Stomach (tissue), 19 donors: ENCODE results near the gene IFI6. TPM values are rescaled to one million over a fixed set of nuclear protein-coding genes. Genes with fewer than 3 reads are reported as not detected.
A peak's percentile ranks its signal among the peaks of the same experiment; 100 is the strongest.

ENCODE experiments used
- DNase-seq, 2 donors: peaks; one replicate each; pipeline versions ENCODE4 v3.0.0 to v3.0.0-alpha.2; 2013 to 2019
- H3K27ac ChIP-seq, 5 donors: fragments of 200-600 bp in 4 of 5; sonication (generic) in 4 of 5; one replicate each; pipeline ENCODE4 v1.5.1; 2013 to 2019; ENCODE audit warnings: mild to moderate bottlenecking in 1 of 5, moderate library complexity in 1 of 5
- H3K27me3 ChIP-seq, 3 donors: fragments of 200-600 bp; sonication (generic); one replicate each; pipeline ENCODE4 v1.5.1; 2017 to 2019; ENCODE audit warnings: mixed run types in 1 of 3
- H3K36me3 ChIP-seq, 4 donors: fragments of 200-600 bp; sonication (generic); 1 replicate in 3 of 4; 2 replicates in 1 of 4; pipeline ENCODE4 v1.5.1; 2016 to 2019
- H3K4me1 ChIP-seq, 4 donors: fragments of 200-600 bp; sonication (generic); one replicate each; pipeline ENCODE4 v1.5.1; 2016 to 2019
- H3K4me3 ChIP-seq, 4 donors: fragments of 200-600 bp; sonication (generic) in 3 of 4; one replicate each; pipeline ENCODE4 v1.5.1; 2016 to 2019; ENCODE audit warnings: mild to moderate bottlenecking in 1 of 4
- H3K9me3 ChIP-seq, 4 donors: fragments of 200-600 bp; sonication (generic); one replicate each; pipeline ENCODE4 v1.5.1; 2016 to 2019
- EP300 ChIP-seq: sonication (generic); formaldehyde crosslinking; IDR thresholded peaks from one replicate; pipeline ENCODE4 v1.6.1; 2017; ENCODE audit warnings: antibody characterized with exemption
- POLR2A ChIP-seq, 4 donors: fragments of 450-650 bp; IDR thresholded peaks; one replicate each; pipeline ENCODE4 v1.6.1; 2016; ENCODE audit warnings: antibody characterized with exemption in 4 of 4, control low read depth in 2 of 4, mild to moderate bottlenecking in 1 of 4, moderate library complexity in 1 of 4
- POLR2AphosphoS5 ChIP-seq, 3 donors: sonication (generic); formaldehyde crosslinking; IDR thresholded peaks; one replicate each; pipeline ENCODE4 v1.6.1; 2016; ENCODE audit warnings: antibody characterized with exemption in 3 of 3
- WGBS, 5 donors: extraction: QIAGEN DNeasy Blood & Tissue Kit in 3 of 5; methylation state at CpG; one replicate each; pipeline versions ENCODE4 v1.1.5 to v1.1.7; 2013 to 2018; 5-methylcytosine and 5-hydroxymethylcytosine counted together
- intact Hi-C: fragments of 100-400 bp; cut with DNase I; formaldehyde crosslinking; loops from one replicate; pipeline ENCODE4 v1.15.1; 2023; ENCODE audit warnings: low total_unique reads
- long read RNA-seq, 10 donors: transcript quantifications; one replicate each; lab custom pipeline, GENCODE V29; 2026
- polyA plus RNA-seq, 3 donors: library from polyadenylated mRNA; stranded (reverse); fragments of 200-250 nt; gene quantifications; one replicate each; pipeline ENCODE4 v1.2.3, GENCODE V29; 2013
- total RNA-seq, 5 donors: library from RNA; depleted of rRNA; stranded (reverse); fragments of >200 nt; gene quantifications; one replicate each; pipeline versions ENCODE4 v1.1.0 to v1.2.3, GENCODE V29; 2014 to 2016
- TF ChIP-seq, protein P1 (sequence below), 7 experiments: fragments of 450-650 bp in 4 of 7; fragments of 200-600 bp in 3 of 7; sonication (generic) in 3 of 7; IDR thresholded peaks; one replicate each; pipeline ENCODE4 v1.5.1; 2016 to 2019; ENCODE audit warnings: antibody characterized with exemption in 7 of 7, control low read depth in 2 of 7, mild to moderate bottlenecking in 1 of 7
- donor health status: healthy with polysubstance abuse.
- donor health status: Bipolar disorder and iron deficiency.
- donor health status: healthy.

Gene IFI6, protein sequence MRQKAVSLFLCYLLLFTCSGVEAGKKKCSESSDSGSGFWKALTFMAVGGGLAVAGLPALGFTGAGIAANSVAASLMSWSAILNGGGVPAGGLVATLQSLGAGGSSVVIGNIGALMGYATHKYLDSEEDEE
- 10 to 100 TPM in 3 of 5 donors, 1 to 10 TPM in 1, not detected in 1; 6.1 to 65.2 (median 34.3) TPM for total RNA-seq
- 10 to 100 TPM; 13.4 to 95.2 (median 40.0) TPM for polyA plus RNA-seq
- long read RNA-seq, donor 1, transcript IFI6-202 (5 exons, 841 nt), result major isoform, 14 of 69 reads
- long read RNA-seq, donor 1, partial matches to known transcripts, result 51 of 69 reads
- long read RNA-seq, donor 1, other reads (novel, unspliced or antisense), result 0 of 69 reads
- long read RNA-seq, donor 2, transcript IFI6-202 (5 exons, 841 nt), result major isoform, 16 of 63 reads
- long read RNA-seq, donor 2, partial matches to known transcripts, result 43 of 63 reads
- long read RNA-seq, donor 2, other reads (novel, unspliced or antisense), result 0 of 63 reads
- long read RNA-seq, donor 3, partial matches to known transcripts, result 28 of 33 reads
- long read RNA-seq, donor 3, other reads (novel, unspliced or antisense), result 0 of 33 reads
- long read RNA-seq, donor 4, partial matches to known transcripts, result 0 of 1 reads
- long read RNA-seq, donor 4, other reads (novel, unspliced or antisense), result 0 of 1 reads
- long read RNA-seq, donor 5, transcript IFI6-202 (5 exons, 841 nt), result major isoform, 28 of 31 reads
- long read RNA-seq, donor 5, partial matches to known transcripts, result 0 of 31 reads
- long read RNA-seq, donor 5, other reads (novel, unspliced or antisense), result 0 of 31 reads
- long read RNA-seq, donor 6, result 0 reads
- long read RNA-seq, donor 7, transcript IFI6-202 (5 exons, 841 nt), result major isoform, 34 of 37 reads
- long read RNA-seq, donor 7, partial matches to known transcripts, result 0 of 37 reads
- long read RNA-seq, donor 7, other reads (novel, unspliced or antisense), result 0 of 37 reads
- long read RNA-seq, donor 8, transcript IFI6-202 (5 exons, 841 nt), result major isoform, 26 of 29 reads
- long read RNA-seq, donor 8, partial matches to known transcripts, result 0 of 29 reads
- long read RNA-seq, donor 8, other reads (novel, unspliced or antisense), result 0 of 29 reads
- long read RNA-seq, donor 9, transcript IFI6-202 (5 exons, 841 nt), result major isoform, 16 of 18 reads
- long read RNA-seq, donor 9, partial matches to known transcripts, result 0 of 18 reads
- long read RNA-seq, donor 9, other reads (novel, unspliced or antisense), result 0 of 18 reads
- long read RNA-seq, donor 10, transcript IFI6-202 (5 exons, 841 nt), result major isoform, 9 of 21 reads
- long read RNA-seq, donor 10, partial matches to known transcripts, result 12 of 21 reads
- long read RNA-seq, donor 10, other reads (novel, unspliced or antisense), result 0 of 21 reads

DNA sequence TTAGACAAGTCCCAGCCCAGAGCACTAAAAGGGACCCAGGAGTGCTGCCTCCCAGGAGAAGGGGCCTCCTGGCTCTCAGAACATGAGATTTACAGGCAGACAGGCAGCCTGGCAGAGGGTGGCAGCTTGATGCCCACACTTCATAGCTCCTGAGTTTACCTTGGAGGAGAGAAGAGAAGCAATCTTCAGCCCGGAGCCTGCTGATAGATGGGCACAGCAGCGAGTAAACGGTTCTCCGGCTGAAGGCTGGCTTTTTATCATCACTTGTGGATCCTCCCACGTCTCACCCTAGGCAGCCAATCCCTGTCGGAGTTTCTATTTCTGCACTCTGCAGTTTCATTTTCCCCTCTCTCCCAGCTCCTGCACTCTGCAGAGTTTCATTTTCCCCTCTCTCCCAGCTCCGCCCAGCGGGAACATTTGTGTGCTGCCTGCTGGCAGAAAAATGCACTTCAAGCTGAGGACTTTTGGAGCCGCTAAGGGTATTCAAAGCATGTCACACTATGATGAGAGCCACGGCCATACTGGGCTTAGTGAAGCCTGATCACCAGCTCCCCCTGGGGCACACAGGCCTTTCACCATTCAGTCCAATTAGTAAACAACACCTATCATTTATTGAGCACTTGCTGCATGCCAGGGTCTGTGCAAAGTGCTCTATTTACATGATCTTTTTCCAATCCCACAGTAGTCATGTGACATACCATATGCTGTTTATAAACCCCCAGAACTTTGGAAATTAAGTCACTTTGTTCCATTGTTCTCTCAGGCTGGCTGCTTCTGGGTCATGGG, at the start of gene IFI6:
IFI6 (minus strand) TSS at position 229 of the 786 bp plus-strand sequence. CDS start 2,878 bp downstream, outside the sequence.
- no peaks in the 10 kb centered on the region for H3K9me3 ChIP-seq
- peak within 1 kb of the TSS; percentile 78 to 94 (median 87) for H3K27ac ChIP-seq
- TF ChIP-seq EP300, result no peak
- TF ChIP-seq POLR2AphosphoS5 (IDR thresholded peaks at IDR 0.05), result peak; percentile 55 to 80 (median 76)
- TF ChIP-seq POLR2A (IDR thresholded peaks at IDR 0.05), result no peak
- TF ChIP-seq, protein P1, sequence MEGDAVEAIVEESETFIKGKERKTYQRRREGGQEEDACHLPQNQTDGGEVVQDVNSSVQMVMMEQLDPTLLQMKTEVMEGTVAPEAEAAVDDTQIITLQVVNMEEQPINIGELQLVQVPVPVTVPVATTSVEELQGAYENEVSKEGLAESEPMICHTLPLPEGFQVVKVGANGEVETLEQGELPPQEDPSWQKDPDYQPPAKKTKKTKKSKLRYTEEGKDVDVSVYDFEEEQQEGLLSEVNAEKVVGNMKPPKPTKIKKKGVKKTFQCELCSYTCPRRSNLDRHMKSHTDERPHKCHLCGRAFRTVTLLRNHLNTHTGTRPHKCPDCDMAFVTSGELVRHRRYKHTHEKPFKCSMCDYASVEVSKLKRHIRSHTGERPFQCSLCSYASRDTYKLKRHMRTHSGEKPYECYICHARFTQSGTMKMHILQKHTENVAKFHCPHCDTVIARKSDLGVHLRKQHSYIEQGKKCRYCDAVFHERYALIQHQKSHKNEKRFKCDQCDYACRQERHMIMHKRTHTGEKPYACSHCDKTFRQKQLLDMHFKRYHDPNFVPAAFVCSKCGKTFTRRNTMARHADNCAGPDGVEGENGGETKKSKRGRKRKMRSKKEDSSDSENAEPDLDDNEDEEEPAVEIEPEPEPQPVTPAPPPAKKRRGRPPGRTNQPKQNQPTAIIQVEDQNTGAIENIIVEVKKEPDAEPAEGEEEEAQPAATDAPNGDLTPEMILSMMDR (IDR thresholded peaks at IDR 0.05), result peak in 5 of 7 experiments; percentile 30 to 62 (median 54)
- H3K27me3 ChIP-seq, result no peaks in the 10 kb centered on the region
- peaks cover 0 to 6% (median 0%) of the 10 kb centered on the region in 4 donors for H3K36me3 ChIP-seq
- DNase-seq, result peak; percentile 87 to 97
- peaks cover 19 to 43% (median 34%) of the 10 kb centered on the region in 4 donors for H3K4me1 ChIP-seq
- intact Hi-C loops, result no loop called here
- 0 to 1% (median 0%) methylated on average over 10 of the region's 10 CpGs for WGBS, 5 donors
- H3K4me3 ChIP-seq, result peak within 1 kb of the TSS; percentile 48 to 61 (median 54)

DNA sequence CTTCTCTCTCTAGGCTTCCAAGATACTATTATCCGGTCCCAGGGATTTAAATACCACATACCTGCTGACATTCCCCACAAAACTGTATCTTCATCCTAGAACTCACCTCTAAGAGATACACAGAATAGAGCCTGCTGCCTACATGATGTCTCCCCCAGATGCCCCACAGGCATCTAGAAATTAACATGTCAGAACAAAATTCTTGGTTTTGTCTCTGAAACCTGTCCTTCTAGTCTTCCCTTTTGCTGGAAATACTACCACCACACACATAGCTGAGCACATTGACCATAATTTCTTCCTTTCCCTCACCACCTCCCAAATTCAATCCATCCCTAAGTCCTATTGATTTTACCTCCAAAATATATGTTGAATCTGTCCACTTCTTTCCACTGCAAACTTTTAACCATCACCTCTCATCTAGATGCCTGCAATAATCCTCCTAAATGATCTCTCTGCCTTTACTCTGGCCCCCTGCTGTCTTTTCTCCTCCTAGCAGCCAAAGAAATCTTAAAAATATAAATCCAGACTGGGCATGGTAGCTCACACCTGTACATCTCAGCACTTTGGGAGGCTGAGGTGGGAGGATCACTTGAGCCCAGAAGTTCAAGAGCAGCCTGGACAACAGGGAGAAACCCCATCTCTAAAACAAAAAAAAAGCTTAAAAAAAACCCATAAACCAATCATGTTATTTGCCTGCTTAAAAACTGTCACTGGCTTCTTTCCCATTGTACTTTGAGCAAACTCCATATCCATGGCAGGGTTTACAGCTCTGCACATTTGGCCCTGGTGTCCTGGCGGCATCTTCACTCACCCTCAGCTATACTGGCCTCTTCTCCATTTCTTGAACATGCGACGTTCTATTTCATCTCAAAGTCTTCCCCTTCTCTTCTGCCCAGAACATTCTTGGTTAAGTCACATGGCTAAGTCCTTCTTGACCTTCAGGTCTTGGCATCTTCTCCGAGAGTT, 47.6 kb upstream of the IFI6 start:
- no peak for TF ChIP-seq POLR2A (IDR thresholded peaks at IDR 0.05)
- no peak for TF ChIP-seq POLR2AphosphoS5 (IDR thresholded peaks at IDR 0.05)
- TF ChIP-seq, protein P1 (IDR thresholded peaks at IDR 0.05), result no peak
- no peak for TF ChIP-seq EP300
- Histone ChIP-seq H3K27me3 (no peaks in the 10 kb centered on the region), H3K9me3 (no peaks in the 10 kb centered on the region), H3K4me1 (peaks cover 0 to 6% (median under 1%) of the 10 kb centered on the region in 4 donors), H3K4me3 (no peak overlapping the region), H3K27ac (no peak overlapping the region), H3K36me3 (no peaks in the 10 kb centered on the region)
- intact Hi-C loops, result loop anchor here (10.0 kb wide), 1 partner anchor 55 kb away; no protein-coding TSS in a partner anchor
- WGBS, 5 donors, result 51 to 73% (median 67%) methylated on average over 5 of the region's 5 CpGs
- no peak for DNase-seq

DNA sequence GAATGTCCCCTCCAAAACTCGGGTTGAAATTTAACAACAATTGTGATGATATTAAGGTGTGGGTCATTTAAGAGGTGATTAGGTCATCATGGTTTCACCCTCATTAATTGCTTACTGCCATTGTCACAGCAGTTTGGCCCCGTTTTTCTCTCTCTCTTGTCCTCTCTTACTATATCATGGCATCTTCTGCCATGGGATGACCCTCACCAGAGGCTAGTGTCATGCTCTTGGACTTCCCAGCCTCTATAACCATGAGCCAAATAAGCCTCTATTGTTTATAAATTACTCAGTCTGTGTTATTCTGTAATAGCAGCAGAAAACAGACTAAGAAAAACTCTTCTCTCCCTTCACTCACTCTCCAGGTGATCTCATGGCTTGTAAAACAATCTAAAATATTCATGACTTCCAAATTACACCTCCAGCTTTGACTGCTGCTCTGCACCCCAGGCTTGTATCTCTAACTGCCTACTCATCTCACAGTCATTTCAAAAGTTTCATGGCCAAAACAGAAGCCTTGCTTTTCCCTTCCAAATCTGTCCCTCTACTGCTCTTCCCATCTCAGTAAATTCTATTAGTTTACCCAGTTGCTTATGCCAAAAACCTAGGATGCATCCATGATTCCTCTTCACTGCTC, 44.4 kb upstream of the IFI6 start:
- Histone ChIP-seq H3K4me1 (peaks cover 0 to 6% (median 5%) of the 10 kb centered on the region in 4 donors), H3K27me3 (no peaks in the 10 kb centered on the region), H3K27ac (peak overlapping the region in 1 of 5 donors; percentile 28), H3K4me3 (no peak overlapping the region), H3K36me3 (no peaks in the 10 kb centered on the region), H3K9me3 (no peaks in the 10 kb centered on the region)
- TF ChIP-seq POLR2A (IDR thresholded peaks at IDR 0.05), result no peak
- TF ChIP-seq EP300, result no peak
- TF ChIP-seq, protein P1 (IDR thresholded peaks at IDR 0.05), result no peak
- TF ChIP-seq POLR2AphosphoS5 (IDR thresholded peaks at IDR 0.05), result no peak
- intact Hi-C loops, result no loop called here
- no peak for DNase-seq
- WGBS, 5 donors, result 31 to 66% (median 43%) methylated on average over 2 of the region's 2 CpGs
